ENCODE results near the gene TENM3.

Gene TENM3

GRCh38 chr4:182748949-182749348 is 505.7 kb downstream of the TENM3 start:
- no peak for DNase-seq (ENCODE audit: low read depth)
- no peak overlapping the region for H3K4me3 ChIP-seq (ENCODE audit: low read depth, low read length)
- TF ChIP-seq, protein P1, sequence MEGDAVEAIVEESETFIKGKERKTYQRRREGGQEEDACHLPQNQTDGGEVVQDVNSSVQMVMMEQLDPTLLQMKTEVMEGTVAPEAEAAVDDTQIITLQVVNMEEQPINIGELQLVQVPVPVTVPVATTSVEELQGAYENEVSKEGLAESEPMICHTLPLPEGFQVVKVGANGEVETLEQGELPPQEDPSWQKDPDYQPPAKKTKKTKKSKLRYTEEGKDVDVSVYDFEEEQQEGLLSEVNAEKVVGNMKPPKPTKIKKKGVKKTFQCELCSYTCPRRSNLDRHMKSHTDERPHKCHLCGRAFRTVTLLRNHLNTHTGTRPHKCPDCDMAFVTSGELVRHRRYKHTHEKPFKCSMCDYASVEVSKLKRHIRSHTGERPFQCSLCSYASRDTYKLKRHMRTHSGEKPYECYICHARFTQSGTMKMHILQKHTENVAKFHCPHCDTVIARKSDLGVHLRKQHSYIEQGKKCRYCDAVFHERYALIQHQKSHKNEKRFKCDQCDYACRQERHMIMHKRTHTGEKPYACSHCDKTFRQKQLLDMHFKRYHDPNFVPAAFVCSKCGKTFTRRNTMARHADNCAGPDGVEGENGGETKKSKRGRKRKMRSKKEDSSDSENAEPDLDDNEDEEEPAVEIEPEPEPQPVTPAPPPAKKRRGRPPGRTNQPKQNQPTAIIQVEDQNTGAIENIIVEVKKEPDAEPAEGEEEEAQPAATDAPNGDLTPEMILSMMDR (conservative IDR thresholded peaks at IDR 0.05; ENCODE audit: low read depth, low read length), result no peak

DNA sequence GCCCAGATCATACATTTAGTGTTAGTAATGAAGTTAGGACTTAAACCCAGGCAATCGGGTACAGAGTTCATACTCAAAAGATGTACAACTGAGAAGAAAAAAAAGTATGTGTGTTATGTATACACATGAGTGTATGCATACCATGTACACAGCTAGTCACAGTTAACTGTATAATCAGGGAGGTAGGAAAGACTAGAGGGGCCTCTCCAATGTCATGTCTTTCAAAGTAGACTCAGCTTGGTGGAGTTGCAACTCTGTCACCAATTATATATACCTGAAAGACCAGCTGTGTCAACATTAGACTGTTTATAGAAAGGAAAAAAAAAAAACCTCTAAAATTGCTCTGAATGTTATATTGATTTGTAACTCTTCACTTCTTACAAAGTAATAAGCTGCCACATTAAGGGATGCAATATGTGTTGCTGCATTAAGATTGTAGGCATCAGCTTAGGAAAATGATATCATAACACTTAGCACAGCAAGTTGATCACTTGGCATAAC is 506.5 kb downstream of the TENM3 start:
- DNase-seq (ENCODE audit: low read depth), result no peak
- H3K4me3 ChIP-seq (ENCODE audit: low read depth, low read length), result no peak overlapping the region
- TF ChIP-seq, protein P1 (conservative IDR thresholded peaks at IDR 0.05; ENCODE audit: low read depth, low read length), result no peak

DNA sequence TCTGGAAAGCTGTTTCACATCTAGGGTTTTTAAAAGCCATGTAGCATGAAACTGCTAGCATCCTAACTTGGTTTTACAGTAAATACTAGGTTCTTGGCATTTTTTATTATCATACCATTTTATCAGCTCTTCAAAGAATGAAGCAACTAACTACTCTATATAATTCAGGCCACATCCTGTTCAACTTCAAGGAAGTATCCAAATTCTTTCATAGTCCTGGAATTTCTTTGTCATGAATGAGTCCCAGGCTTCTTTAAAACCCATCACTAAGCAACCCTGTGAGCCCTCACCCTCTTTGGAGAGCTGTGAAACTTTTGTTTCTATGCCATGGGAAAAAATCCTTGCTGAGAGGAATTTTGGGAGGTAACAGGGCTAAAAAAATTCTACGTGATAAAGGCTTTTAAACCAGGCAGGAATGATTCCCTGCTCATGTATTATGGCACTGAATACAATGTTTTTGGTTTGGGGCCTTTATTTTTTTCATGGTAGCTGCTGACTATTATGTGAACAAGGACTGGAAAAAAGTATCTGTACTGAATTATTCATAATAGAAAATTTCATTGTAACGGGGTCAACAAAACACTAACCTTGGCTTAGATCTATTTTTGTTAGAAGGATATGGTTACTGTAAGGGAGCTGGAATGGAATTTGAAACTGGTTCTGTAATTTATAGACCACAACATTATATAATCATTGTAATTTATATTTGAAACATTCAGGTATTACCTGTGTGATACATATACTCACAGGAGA is 509.1 kb downstream of the TENM3 start:
- TF ChIP-seq, protein P1 (conservative IDR thresholded peaks at IDR 0.05; ENCODE audit: low read depth, low read length), result no peak
- no peak overlapping the region for H3K4me3 ChIP-seq (ENCODE audit: low read depth, low read length)
- peak; percentile 78 for DNase-seq (ENCODE audit: low read depth)

GRCh38 chr4:182754895-182755294 is 511.7 kb downstream of the TENM3 start:
- TF ChIP-seq, protein P1 (conservative IDR thresholded peaks at IDR 0.05; ENCODE audit: low read depth, low read length), result no peak
- H3K4me3 ChIP-seq (ENCODE audit: low read depth, low read length), result no peak overlapping the region
- no peak for DNase-seq (ENCODE audit: low read depth)

DNA sequence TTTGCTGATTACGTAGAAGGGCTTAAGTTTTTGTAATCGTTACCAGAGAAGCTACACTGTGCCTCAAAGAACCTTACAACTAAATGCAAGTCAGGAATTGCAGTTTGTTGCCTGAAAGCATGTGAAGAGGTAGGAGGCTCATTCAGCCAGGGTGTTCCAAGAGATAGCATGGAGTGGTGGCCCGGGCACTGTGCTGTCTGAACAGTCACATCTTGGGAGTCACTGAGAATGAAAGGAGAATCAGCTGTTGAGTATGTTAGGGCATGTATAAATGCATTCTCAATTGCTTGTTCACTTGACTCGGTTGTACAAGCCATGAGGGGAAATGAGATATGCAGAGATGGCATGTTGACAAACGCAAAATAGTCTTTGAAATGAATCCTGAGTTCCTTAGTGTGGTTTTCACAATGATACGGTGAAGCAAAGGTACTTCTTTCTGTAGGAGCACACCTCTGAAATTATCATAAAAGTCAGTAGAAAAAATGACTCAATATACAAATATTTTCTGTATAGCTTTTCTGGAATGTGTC is 513.0 kb downstream of the TENM3 start:
- no peak for DNase-seq (ENCODE audit: low read depth)
- H3K4me3 ChIP-seq (ENCODE audit: low read depth, low read length), result no peak overlapping the region
- TF ChIP-seq, protein P1 (conservative IDR thresholded peaks at IDR 0.05; ENCODE audit: low read depth, low read length), result no peak

- TF ChIP-seq, protein P1 (conservative IDR thresholded peaks at IDR 0.05; ENCODE audit: low read depth, low read length), result no peak
- no peak overlapping the region for H3K4me3 ChIP-seq (ENCODE audit: low read depth, low read length)
- DNase-seq (ENCODE audit: low read depth), result no peak
These were observed 515.1 kb downstream of the TENM3 start for GRCh38 chr4:182758273-182758672.

All from choroid plexus epithelial cell (primary cell).